NCI-H748 treated with DMSO at 0.1 percent for 48 hours (cell line): ENCODE data around the gene ELMO1.

Experiments used
- DNase-seq: peaks from one replicate; lab custom pipeline; 2025; lab: John Stamatoyannopoulos, UW

The ELMO1 gene

GRCh38 chr7:37310327-37311080 lies 138.2 kb downstream of the ELMO1 start:
- no peak for DNase-seq

- DNase-seq = no peak
Observed at GRCh38 chr7:37309493-37309892, 139.2 kb downstream of the ELMO1 start.

- no peak for DNase-seq
Observed at GRCh38 chr7:37304921-37305320, 143.7 kb downstream of the ELMO1 start.

- no peak for DNase-seq
Observed at GRCh38 chr7:37297546-37297945, 151.1 kb downstream of the ELMO1 start.

- DNase-seq = no peak
Observed at GRCh38 chr7:37295401-37295800, 153.3 kb downstream of the ELMO1 start.

GRCh38 chr7:37290731-37291130 lies 157.9 kb downstream of the ELMO1 start:
- DNase-seq = no peak

- no peak for DNase-seq
Observed at GRCh38 chr7:37289781-37290180, 158.9 kb downstream of the ELMO1 start.

GRCh38 chr7:37289367-37289766 lies 159.3 kb downstream of the ELMO1 start:
- no peak for DNase-seq

- DNase-seq = peak; percentile 85
Observed at GRCh38 chr7:37287131-37287855, 161.4 kb downstream of the ELMO1 start.

GRCh38 chr7:37286454-37286832 lies 162.2 kb downstream of the ELMO1 start:
- DNase-seq = no peak

- DNase-seq = no peak
Observed at GRCh38 chr7:37285706-37286453, 162.8 kb downstream of the ELMO1 start.

- peak; percentile 41 for DNase-seq
Observed at GRCh38 chr7:37284805-37285231, 163.8 kb downstream of the ELMO1 start.

GRCh38 chr7:37284285-37284684 lies 164.4 kb downstream of the ELMO1 start:
- no peak for DNase-seq

- no peak for DNase-seq
Observed at GRCh38 chr7:37283716-37284115, 164.9 kb downstream of the ELMO1 start.

- no peak for DNase-seq
Observed at GRCh38 chr7:37282927-37283326, 165.7 kb downstream of the ELMO1 start.

- DNase-seq = no peak
Observed at GRCh38 chr7:37282093-37282444, 166.6 kb downstream of the ELMO1 start.

- DNase-seq = no peak
Observed at GRCh38 chr7:37281368-37282092, 167.1 kb downstream of the ELMO1 start.

GRCh38 chr7:37277513-37277912 lies 171.2 kb downstream of the ELMO1 start:
- no peak for DNase-seq

- DNase-seq = no peak
Observed at GRCh38 chr7:37275078-37275710, 173.5 kb downstream of the ELMO1 start.

- DNase-seq = no peak
Observed at GRCh38 chr7:37273891-37274290, 174.8 kb downstream of the ELMO1 start.

- no peak for DNase-seq
Observed at GRCh38 chr7:37269711-37270508, 178.8 kb downstream of the ELMO1 start.
